Activated T-cell treated with anti-CD3 and anti-CD28 coated beads, Interleukin-2, amount 50 U/mL, for 4 hours (primary cell): Measurements from ENCODE around the gene CELF4. TPM values are rescaled to one million over a fixed set of nuclear protein-coding genes. Genes with fewer than 3 reads are reported as not detected.

Source experiments
- ATAC-seq, 2 donors: fragments of 200-7000 bp; cut with Tn5 transposase; one replicate each; pipeline ENCODE4 v1.10.0; 2021
- DNase-seq: peaks from one replicate; pipeline ENCODE4 v3.0.0-alpha.2; 2020
- H3K27me3 Mint-ChIP-seq: one replicate; pipeline ENCODE4 v1.8.0; 2021; ENCODE audit warnings: low read depth, mixed read lengths
- H3K36me3 Mint-ChIP-seq: one replicate; pipeline ENCODE4 v1.8.0; 2022; ENCODE audit warnings: mixed read lengths; ENCODE audit not compliant: insufficient read depth
- H3K4me1 Mint-ChIP-seq: one replicate; pipeline ENCODE4 v1.8.0; 2021; ENCODE audit warnings: low read depth, mixed read lengths
- H3K4me3 Mint-ChIP-seq: one replicate; pipeline ENCODE4 v1.8.0; 2021; ENCODE audit warnings: mild to moderate bottlenecking, moderate library complexity, mixed read lengths
- H3K9me3 Mint-ChIP-seq: one replicate; pipeline ENCODE4 v1.8.0; 2021; ENCODE audit warnings: mixed read lengths
- total RNA-seq, 3 donors: library from RNA; stranded (reverse); gene quantifications; one replicate each; pipeline ENCODE4 v1.2.1, GENCODE V29; 2021

Gene CELF4
- total RNA-seq, 3 donors from 2014 or later: not detected

DNA sequence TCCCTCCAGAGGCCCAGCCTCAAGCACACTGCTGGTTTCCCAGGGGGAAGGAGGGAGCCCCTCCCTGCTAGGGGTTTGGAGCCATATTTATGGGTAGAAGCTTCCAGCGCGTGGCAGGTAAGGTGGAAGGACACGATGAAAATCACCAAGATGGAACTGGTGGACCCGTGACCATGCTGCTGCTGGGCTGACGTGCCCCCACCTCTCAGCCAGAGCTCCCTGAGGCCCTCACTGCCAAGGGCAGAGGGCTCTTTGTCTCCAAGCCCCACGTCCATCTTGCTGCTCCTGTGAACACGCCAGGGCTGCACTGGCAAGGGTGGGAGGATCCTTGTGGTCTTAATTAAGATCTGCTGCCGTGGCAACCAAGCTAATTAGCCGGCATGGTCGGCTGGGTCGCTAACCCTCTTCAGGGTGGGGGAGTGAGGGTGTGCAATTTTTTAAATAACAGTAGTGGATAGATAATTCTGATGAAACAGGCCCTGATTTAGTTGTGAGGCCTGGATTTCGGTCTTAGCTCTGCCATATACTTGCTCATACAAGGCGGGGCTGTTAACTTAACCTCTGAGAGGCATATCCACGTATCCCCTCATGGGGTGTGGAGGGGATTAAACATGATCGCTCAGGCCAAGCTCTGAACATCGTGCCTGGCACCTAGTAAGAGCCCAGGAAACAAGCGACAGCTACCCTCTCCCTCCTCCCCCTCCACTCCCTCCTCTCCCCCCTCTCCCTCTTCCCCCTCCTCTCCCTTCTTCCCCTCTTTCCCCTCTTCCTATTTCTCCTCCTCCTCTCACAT, 232.8 kb downstream of the CELF4 start:
- no peak for ATAC-seq
- no peak for DNase-seq
- no peak overlapping the region for H3K4me3 Mint-ChIP-seq
- no peaks in the 10 kb centered on the region for H3K36me3 Mint-ChIP-seq
- no peaks in the 10 kb centered on the region for H3K27me3 Mint-ChIP-seq
- H3K4me1 Mint-ChIP-seq: no peaks in the 10 kb centered on the region
- no peaks in the 10 kb centered on the region for H3K9me3 Mint-ChIP-seq

DNA sequence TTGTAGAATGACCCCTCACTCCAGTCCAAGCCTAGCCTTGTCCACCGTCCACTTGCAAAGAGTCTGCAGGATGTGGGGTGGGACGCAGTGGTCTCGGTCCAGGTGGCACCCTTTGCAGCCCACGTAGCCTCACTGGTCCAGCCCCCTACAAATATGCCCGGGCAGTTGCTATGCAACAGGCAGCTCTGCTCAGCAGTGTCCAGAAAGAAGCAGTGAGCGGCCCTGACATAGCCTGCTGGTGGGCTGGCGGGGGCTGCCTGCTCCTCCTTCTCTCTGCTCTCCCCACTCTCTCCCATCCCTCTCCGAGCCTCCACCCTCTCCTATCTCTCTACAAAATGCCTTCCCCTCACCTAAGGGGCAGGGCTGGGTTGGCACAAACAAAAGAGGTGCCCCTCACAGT, 233.4 kb downstream of the CELF4 start:
- no peaks in the 10 kb centered on the region for H3K9me3 Mint-ChIP-seq
- DNase-seq (no peak), ATAC-seq (no peak)
- no peaks in the 10 kb centered on the region for H3K4me1 Mint-ChIP-seq
- no peak overlapping the region for H3K4me3 Mint-ChIP-seq
- no peaks in the 10 kb centered on the region for H3K27me3 Mint-ChIP-seq
- no peaks in the 10 kb centered on the region for H3K36me3 Mint-ChIP-seq

DNA sequence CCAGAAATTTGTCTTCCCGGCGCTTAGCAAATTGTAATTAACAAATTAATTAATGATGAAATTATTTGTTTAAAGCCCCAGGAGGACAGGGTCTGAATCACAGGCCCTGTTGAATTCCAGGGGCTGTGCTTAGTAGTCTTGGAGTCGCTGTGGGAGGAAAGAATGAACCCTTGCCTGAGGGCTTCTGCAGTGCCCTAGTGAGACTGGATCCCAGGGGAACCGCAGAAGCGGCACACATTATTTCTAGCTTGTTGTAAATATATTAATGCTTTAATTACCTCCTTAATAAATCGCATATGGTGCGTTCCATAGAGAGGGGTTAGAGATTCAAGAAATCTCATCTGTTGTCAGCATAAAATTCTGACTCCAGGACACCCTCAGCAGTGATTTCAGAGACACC, 235.4 kb downstream of the CELF4 start:
- DNase-seq (no peak), ATAC-seq (no peak)
- no peak overlapping the region for H3K4me3 Mint-ChIP-seq
- H3K27me3 Mint-ChIP-seq: no peaks in the 10 kb centered on the region
- no peaks in the 10 kb centered on the region for H3K36me3 Mint-ChIP-seq
- H3K9me3 Mint-ChIP-seq: no peaks in the 10 kb centered on the region
- no peaks in the 10 kb centered on the region for H3K4me1 Mint-ChIP-seq

DNA sequence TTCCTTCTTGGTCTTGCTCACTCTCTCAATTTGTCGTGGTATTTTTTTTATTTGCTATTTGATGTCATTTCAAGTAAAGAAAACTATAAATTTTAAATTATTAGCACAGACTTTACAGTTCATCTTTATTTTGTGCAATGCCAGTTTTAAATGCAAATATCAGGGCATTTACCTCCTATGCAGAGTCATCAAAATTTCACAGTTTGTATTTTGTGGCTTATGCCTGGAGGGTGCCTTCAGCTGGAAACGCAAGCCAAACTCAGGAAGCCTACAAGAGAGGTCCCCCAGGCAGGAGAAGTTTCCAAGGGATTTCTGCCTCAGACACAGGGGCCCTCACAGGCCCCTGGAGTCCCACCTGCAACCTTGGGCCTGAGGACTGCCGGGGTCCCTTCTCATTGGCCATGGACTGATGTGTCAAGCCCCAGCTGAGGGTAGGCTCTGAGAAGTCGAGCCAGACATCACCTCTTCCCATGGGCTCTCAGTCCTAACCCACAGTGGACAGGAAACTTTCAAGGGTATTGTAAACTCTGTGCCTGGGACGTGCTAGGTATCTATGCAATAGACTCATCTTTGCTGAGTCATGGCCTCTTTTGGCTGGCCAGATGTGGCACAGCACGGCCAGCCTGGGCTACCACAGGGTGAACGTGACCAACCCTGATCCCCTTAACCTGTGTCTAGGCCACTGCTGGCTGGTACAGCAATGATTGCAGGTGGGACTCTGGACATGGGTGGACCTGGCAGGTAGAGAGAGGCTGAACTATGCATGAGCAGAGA, 236.5 kb downstream of the CELF4 start:
- H3K36me3 Mint-ChIP-seq: no peaks in the 10 kb centered on the region
- no peak for ATAC-seq
- H3K4me3 Mint-ChIP-seq: no peak overlapping the region
- DNase-seq: no peak
- H3K27me3 Mint-ChIP-seq: no peaks in the 10 kb centered on the region
- H3K9me3 Mint-ChIP-seq: no peaks in the 10 kb centered on the region
- no peaks in the 10 kb centered on the region for H3K4me1 Mint-ChIP-seq

DNA sequence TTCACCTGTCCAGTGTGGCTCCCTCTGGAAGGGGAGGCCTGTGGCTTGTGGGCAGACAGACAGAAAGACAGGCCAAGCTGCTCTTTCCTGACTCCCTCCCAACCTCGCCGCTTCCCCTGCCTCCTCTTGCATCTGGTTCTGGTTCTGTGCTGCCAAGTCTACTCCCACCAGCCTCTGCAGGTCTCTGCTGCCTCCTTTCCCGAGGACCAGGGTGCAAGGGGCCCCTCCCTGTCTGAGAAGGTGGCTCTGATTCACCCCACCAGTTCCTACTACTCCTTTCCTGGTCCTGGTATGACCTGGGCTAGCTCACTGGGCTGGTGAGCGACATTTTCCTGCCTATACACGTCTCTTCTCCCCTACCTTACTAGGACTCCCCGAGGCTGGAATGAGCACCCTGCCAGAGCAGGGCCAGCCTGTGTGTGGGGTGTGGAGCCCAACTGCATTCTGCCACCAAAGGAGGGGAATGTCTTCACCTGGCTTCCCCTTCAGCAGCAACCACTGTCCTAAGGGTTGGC, 238.5 kb downstream of the CELF4 start:
- no peak overlapping the region for H3K4me3 Mint-ChIP-seq

DNA sequence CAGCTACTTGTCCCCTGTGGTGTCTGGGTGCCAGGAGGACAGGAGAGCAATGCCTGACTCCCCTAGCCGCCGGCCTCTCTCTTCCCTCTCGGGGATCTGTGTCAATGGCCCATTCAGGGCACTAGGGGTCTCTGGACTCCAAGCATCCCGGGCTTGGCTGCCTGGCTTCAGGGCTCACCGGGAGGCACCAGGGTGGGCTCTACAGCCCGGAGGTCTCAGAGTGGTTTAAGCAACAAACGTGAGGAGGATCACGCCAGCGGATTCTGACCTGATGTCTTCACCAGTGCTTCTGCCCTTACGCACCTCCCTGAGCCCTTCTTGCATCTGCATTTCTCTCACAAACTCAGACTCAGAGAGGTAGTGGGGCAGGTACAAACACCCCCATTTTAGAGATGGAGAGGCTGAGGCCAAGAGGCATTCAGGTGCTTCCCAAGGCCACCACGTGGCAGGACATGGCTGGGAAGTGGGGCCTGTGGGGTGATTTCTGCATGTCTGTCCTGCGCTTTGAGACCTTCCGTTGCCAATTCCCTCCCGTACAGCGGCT, 243.0 kb downstream of the CELF4 start:
- no peak overlapping the region for H3K4me3 Mint-ChIP-seq
- no peak for DNase-seq
- H3K27me3 Mint-ChIP-seq: no peaks in the 10 kb centered on the region
- no peaks in the 10 kb centered on the region for H3K4me1 Mint-ChIP-seq
- H3K9me3 Mint-ChIP-seq: no peaks in the 10 kb centered on the region
- no peaks in the 10 kb centered on the region for H3K36me3 Mint-ChIP-seq
- ATAC-seq: no peak

More for the DNA sequence above, 238.5 kb downstream of the CELF4 start:
- no peaks in the 10 kb centered on the region for H3K9me3 Mint-ChIP-seq
- H3K27me3 Mint-ChIP-seq: no peaks in the 10 kb centered on the region
- ATAC-seq: no peak
- DNase-seq: no peak
- no peaks in the 10 kb centered on the region for H3K36me3 Mint-ChIP-seq
- no peaks in the 10 kb centered on the region for H3K4me1 Mint-ChIP-seq

DNA sequence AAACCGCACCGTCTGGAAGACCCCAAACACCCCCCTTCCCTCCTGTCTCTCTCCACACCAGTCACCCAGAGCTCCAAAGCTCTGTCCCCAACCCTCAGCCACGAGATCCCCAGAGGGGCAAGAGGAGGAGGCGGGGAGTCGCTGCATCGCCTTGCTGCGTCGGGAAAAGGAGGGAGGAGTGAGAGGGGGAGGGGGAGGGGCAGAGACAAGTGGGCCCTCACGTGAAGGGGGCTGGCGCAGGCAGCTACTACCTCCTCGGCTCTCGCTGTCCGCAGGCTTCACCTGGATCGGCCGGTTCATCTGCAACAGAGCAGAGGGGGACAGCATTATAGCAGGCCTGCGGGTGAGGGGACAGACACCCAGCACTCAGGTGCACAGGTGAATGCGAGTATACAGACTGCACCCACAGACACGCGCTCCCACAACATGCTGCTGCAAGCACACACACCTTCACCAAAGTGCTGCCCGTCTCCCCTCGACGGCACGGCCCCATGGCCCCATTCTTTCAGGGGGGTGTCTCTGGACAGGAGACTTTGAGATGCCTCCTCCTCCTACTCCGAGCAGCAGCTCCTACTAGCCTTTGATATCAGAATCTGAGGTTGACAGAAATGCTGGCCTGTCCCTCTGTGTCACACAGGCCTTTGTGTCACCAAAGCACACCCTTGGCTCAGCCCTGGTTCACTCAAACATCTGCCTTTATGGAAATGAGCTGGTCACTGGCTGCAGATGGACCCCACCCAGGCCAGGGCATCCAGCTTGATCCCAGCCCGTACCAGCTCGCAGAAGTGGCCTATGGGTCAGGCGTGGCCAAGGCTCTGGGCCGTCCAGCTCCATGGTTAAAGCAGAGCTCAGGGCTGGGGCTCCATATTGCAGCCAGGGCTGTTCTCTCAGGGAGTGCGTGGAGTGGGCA, 243.8 kb downstream of the CELF4 start:
- Mint-ChIP-seq H3K4me1 (no peaks in the 10 kb centered on the region), H3K36me3 (no peaks in the 10 kb centered on the region), H3K4me3 (no peak overlapping the region), H3K27me3 (no peaks in the 10 kb centered on the region), H3K9me3 (no peaks in the 10 kb centered on the region)
- DNase-seq (no peak), ATAC-seq (no peak)

DNA sequence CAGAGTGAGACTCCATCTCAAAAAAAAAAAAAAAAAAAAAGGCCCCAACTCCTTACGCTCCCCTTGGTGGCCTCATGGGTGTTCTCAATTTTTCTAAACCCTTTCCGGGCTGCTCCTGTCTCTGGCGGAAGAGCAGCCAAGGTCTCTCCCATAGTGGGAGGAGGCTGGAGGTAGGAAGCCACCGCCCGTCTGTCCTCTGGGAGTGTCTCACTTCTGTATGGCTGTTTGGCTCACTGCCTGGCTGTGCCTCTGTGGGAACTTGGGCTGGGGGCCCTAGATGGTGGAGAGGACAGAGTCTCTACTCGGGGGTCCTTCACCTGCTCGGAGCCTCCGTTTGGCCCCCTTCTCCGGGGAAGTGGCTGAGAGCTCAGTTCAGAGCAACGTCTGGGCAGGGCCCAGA, 245.3 kb downstream of the CELF4 start:
- Mint-ChIP-seq H3K4me3 (no peak overlapping the region), H3K9me3 (no peaks in the 10 kb centered on the region), H3K36me3 (no peaks in the 10 kb centered on the region), H3K4me1 (no peaks in the 10 kb centered on the region), H3K27me3 (no peaks in the 10 kb centered on the region)
- DNase-seq: no peak
- no peak for ATAC-seq

DNA sequence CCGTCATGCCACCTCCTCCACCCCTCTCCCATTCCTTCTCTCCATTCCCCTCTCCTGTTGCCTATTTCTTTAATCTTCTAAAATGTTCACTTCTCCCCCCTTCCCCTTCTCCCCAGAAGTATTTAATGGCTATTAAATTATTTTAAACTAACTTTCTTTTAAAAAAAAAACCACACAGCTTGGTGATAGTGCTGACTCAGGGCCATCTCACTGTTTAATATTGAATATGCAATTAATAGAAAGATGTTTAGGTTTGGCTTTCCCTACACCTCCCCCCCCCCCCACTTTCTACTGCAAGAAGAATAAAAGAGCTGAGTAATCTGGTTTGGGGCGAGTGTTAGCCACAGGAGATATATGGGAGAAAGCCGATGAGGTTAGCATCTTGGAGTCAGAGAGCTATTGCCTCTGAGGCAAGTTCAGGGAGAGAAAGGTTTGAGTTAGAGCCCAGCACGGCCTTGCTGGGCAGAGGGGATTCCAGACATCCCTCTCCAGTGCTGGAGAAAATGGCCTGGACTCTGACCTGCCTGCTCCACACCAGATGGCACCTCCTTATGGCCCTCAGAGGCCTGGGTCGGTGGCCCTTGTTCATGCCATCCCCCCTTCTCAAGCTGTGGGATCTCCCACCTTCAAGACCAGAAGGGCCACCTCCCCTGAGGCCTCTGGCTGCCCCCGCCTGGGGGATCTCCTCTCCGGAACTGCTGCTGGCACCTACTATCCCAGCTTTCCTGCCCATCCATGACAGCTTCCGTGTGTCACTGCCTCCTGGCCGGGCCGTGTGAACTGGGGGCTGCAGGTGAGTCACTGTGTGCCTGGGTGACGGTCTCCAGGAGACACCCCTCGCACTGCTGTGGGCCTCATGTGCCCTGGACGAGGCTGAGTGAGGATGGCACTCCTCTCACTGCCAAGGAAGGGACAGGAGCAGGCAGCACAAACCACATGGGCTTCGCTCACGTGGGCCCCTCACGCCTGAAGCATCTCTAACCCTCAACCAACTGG, 246.9 kb downstream of the CELF4 start:
- ATAC-seq (no peak), DNase-seq (no peak)
- H3K36me3 Mint-ChIP-seq: no peaks in the 10 kb centered on the region
- no peaks in the 10 kb centered on the region for H3K4me1 Mint-ChIP-seq
- H3K9me3 Mint-ChIP-seq: no peaks in the 10 kb centered on the region
- no peak overlapping the region for H3K4me3 Mint-ChIP-seq
- no peaks in the 10 kb centered on the region for H3K27me3 Mint-ChIP-seq

DNA sequence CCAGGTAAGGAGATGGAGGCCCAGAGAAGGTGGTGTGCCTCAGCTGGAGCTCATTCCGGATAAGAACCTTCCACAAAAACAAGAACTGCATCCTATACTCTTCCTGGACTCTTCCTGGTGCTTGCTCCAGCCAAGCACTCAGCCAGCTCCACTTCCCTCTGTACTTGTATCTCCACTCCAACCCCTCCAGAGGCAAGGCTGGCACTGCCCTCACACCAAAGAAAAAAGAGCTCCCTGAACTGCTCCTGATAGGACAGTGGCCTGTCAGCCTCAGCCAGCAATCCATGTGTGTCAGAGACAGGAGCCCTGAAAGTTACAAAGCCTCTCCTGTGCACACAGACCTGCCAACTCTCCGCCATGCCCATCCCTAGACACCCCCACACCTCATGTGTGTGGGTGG, 248.1 kb downstream of the CELF4 start:
- DNase-seq: no peak
- no peaks in the 10 kb centered on the region for H3K4me1 Mint-ChIP-seq

DNA sequence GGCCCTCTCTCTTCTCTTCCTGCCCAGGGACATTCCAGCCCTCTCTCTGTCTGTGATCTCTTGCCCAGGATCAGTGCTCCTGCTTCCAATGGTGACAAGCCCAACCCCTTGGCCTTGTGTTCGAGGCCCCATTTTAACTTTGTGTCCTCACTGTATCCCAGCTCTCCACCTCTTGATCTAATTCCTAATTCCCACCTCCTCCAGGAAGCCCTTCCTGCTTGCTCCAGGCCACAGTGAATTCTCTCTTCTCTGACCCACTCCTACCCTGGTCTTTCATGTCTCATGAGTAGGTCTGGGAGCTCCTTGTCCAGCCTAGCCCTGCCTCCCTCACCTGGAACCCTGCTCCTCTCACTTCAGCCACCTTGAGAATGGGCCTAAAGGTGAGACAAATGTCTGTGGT, 249.1 kb downstream of the CELF4 start:
- no peak for ATAC-seq
- DNase-seq: no peak
- Mint-ChIP-seq H3K27me3 (no peaks in the 10 kb centered on the region), H3K36me3 (no peaks in the 10 kb centered on the region), H3K9me3 (no peaks in the 10 kb centered on the region), H3K4me1 (no peaks in the 10 kb centered on the region), H3K4me3 (no peak overlapping the region)

More for the DNA sequence above, 248.1 kb downstream of the CELF4 start:
- H3K36me3 Mint-ChIP-seq: no peaks in the 10 kb centered on the region
- no peak overlapping the region for H3K4me3 Mint-ChIP-seq
- H3K9me3 Mint-ChIP-seq: no peaks in the 10 kb centered on the region
- H3K27me3 Mint-ChIP-seq: no peaks in the 10 kb centered on the region
- ATAC-seq: no peak

DNA sequence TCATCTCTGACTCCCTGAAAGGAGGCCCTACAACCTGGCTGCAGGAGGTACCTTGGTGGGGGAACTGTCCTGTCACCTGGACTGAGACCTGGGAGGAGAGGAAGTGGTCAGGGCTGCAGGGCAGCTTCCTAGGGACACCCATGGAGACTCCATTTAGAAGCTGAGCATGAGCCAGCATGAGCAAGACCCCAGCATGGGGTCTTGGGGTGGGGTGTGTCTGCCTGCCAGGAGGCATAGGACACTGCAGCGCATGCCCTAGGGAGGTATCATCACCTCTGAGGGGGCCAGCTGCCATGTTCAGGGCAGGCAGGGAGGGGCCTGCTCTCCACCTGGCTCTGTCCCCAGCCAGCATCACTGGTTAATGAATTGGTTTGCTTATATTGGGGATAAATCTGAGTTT, 249.7 kb downstream of the CELF4 start:
- Mint-ChIP-seq H3K27me3 (no peaks in the 10 kb centered on the region), H3K4me1 (no peaks in the 10 kb centered on the region)

DNA sequence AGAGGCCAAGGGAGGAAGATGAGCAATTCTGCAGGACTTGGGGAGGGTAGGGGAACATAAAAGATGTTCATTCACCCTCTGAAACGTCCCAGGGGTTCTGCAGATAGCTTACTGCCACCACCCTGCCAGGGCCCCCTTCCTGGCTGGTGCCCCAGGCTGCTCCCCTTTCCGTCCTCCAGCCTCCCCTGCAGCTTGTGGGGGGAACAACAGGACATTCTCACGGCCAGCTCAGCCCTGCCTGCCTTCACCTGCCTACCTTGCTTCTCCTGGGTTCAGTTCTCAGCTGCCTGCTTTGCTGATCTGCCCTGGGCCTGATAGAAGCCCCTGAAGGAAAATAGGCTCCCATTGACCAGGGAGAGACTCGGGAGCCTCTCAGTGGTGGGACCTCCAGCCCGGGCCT, 251.1 kb downstream of the CELF4 start:
- H3K27me3 Mint-ChIP-seq: no peaks in the 10 kb centered on the region
- H3K36me3 Mint-ChIP-seq: no peaks in the 10 kb centered on the region
- H3K4me3 Mint-ChIP-seq: no peak overlapping the region
- ATAC-seq (no peak), DNase-seq (no peak)
- H3K4me1 Mint-ChIP-seq: no peaks in the 10 kb centered on the region
- no peaks in the 10 kb centered on the region for H3K9me3 Mint-ChIP-seq

More for the DNA sequence above, 249.7 kb downstream of the CELF4 start:
- Mint-ChIP-seq H3K4me3 (no peak overlapping the region), H3K9me3 (no peaks in the 10 kb centered on the region), H3K36me3 (no peaks in the 10 kb centered on the region)
- ATAC-seq (no peak), DNase-seq (no peak)
